GM12865 (cell line): ENCODE data around the gene HPGDS.
"Not testable (repeated sequence)": the region's sequence is repeated elsewhere in the genome, so short reads cannot be mapped to it uniquely, and the experiment has no call there.

ENCODE experiments used
- DNase-seq: peaks from one replicate; pipeline ENCODE4 v3.0.0; 2010; ENCODE audit warnings: low read depth
- H3K4me3 ChIP-seq: 2 replicates; pipeline ENCODE4 v1.5.1; 2011; ENCODE audit warnings: mild to moderate bottlenecking, low read depth, low read length, control low read depth
- TF ChIP-seq, protein P1 (sequence below): IDR thresholded peaks from 2 replicates; pipeline ENCODE4 v1.5.1; 2011; ENCODE audit warnings: low read length, control low read depth, low read depth, inconsistent platforms; ENCODE audit not compliant: insufficient read depth; ENCODE audit errors: missing control alignments

HPGDS gene

DNA sequence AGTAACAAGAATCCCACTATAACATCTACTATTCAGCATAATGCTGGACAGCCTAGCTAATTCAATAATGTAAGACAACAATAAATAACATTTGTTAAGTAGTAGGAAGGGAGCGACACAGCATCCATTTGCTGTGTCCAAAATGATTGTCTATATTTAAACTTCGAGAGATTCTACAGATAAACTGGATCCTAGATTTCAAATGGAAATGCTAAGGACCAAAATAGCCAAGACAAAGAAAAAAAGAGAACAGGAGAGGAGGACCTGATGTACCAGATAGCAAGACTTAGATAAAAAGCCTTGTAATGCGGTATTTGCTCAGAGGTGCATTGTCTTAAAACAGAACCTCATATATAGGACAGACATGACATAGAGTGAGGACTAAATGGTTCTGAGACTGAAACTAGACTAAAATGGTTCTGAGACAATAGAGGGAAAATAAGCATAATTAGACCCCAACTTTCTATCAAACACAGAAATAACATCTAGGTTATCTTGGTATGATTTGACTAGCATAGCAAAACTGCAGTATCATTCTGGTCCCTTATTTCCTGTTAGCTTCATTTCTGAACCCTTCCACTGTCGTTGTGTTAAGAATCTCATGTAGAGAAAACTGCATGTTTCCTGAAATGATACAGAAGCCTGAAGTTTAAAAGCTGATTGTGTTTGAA lies 3.8 kb downstream of the HPGDS start:
- peak; percentile 73 for DNase-seq
- no peak overlapping the region for H3K4me3 ChIP-seq

DNA sequence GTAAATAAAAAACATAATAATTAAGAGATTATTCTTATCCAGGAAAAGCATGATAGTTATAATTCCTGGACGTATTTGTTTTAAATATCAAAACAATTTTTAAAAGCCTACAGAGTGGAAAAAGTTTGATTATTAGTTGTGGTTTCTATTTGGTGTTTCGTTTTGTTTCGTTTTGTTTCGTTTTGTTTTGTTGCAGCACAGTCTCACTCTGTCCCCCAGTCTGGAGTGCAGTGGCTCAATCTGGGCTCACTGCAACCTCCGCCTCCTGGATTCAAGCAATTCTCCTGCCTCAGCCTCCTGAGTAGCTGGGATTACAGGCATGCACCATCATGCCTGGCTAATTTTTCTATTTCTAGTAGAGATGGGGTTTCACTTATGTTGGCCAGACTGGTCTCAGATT lies 5.8 kb downstream of the HPGDS start:
- H3K4me3 ChIP-seq, DNase-seq: not testable (repeated sequence)

More for the DNA sequence above, 3.8 kb downstream of the HPGDS start:
- TF ChIP-seq, protein P1, sequence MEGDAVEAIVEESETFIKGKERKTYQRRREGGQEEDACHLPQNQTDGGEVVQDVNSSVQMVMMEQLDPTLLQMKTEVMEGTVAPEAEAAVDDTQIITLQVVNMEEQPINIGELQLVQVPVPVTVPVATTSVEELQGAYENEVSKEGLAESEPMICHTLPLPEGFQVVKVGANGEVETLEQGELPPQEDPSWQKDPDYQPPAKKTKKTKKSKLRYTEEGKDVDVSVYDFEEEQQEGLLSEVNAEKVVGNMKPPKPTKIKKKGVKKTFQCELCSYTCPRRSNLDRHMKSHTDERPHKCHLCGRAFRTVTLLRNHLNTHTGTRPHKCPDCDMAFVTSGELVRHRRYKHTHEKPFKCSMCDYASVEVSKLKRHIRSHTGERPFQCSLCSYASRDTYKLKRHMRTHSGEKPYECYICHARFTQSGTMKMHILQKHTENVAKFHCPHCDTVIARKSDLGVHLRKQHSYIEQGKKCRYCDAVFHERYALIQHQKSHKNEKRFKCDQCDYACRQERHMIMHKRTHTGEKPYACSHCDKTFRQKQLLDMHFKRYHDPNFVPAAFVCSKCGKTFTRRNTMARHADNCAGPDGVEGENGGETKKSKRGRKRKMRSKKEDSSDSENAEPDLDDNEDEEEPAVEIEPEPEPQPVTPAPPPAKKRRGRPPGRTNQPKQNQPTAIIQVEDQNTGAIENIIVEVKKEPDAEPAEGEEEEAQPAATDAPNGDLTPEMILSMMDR: no peak

DNA sequence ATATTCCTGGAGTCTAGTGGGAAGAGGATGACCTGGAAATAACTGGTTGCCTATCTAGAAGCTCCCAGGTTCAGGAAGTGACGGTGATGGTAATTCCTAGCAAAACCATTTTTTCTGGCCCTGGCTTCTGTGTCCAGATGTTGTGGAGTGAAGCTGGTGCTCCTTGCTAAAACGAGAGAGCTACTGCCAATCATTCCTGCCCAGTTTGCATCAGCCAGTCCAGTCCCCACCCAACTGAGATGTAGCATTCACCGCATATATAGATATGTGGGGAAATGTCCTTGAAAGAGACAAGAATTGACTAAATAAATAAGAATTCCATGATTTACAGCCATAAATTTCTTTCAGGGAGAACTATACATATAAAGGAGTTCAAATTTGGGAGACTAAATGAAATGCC lies 6.3 kb downstream of the HPGDS start:
- TF ChIP-seq, protein P1: no peak
- H3K4me3 ChIP-seq: no peak overlapping the region
- no peak for DNase-seq

DNA sequence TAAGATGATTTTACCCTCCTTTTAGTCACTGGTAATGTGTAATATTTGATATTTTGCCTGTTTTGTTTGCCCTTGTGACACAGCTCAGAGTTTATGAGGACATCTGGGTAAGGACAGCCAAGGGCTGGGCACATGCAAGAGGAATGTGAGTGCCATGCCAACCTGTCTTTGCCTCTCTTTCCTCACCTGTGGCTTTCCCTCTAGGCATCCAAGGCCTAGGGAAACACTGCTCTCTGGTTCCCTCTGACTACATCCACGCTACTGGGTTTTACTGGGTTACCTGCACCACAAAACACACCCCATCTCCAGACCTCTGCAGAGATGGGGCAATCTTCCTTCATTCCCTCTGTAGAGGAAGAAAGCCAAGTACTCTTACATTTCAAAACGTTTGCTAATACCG lies 7.7 kb downstream of the HPGDS start:
- TF ChIP-seq, protein P1: no peak
- no peak for DNase-seq

DNA sequence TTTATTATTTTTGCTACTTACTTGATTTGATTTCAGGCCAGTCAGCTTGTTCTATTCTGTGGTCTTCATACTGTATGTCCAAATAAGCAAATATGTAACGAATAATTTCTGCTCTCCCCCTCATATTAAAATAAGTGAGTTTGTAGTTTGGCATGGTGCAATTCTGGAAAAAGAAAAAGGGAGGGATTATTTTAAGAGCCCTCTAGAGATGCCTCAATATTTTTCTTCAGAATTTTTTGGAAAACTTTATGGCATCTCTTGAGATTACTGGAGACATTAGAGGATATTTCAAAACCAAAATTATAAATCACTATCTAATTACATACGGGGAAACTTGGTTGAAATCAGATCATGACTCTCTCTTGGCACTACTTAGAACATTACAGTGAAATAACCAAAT lies 8.2 kb downstream of the HPGDS start:
- H3K4me3 ChIP-seq: no peak overlapping the region
- TF ChIP-seq, protein P1: no peak
- no peak for DNase-seq

More for the DNA sequence above, 7.7 kb downstream of the HPGDS start:
- no peak overlapping the region for H3K4me3 ChIP-seq

DNA sequence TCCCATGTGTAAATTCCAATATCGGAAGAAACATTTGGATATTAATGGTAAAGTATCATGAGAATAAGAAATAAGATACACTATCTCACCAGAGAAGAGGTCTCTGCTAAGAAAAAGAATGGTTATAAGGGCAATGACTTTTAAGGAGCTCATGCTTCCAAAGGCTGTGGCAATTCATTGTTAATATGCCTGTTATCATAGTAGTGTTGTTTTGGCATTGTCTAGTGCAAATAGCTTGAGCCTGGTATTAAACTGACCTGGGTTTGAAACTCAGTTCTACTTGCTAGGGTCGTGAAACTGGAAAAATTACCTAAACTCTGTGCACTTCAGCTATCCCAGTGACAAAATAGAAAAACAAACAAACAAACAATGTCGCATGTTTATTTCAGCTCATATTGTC lies 8.8 kb downstream of the HPGDS start:
- H3K4me3 ChIP-seq: no peak overlapping the region
- TF ChIP-seq, protein P1: no peak
- DNase-seq: no peak

DNA sequence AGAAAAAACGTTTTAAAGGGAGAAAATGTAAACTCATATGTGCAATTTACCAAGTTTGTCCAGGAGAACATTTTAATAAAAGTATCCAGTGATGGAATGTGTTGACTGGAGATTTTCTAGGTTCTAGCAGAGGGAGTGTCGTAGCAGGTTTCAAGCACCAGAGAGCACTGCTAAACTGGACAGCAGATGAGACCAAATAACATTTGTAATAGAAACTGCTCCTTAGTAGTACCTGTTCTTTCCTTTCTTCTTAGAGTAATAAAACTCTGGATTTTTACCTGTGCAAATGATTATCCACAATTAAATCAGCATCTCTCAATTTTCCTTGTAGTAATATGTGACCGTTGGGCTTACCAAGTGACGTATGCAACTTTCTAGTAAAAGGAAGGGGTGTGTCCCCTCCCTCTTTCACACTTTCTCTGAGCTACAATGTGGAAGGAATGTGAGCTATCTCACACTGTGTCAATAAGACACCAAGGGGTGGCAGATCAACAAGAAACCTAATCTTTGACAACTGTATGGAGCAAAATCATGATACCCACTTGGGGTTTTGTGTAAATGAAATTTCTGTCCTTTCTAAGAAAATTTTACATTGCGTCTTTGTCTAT lies 9.5 kb downstream of the HPGDS start:
- TF ChIP-seq, protein P1: peak; percentile 1
- no peak for DNase-seq
- H3K4me3 ChIP-seq: no peak overlapping the region
